Suprapubic skin (tissue), 4 donors: ENCODE measurements around the gene ZMYM1.

Experiments
- CTCF ChIP-seq, 2 donors: fragments of 200-600 bp in 1 of 2; fragments of 450-650 bp in 1 of 2; sonication (generic) in 1 of 2; IDR thresholded peaks; one replicate each; pipeline ENCODE4 v1.5.1; 2016 to 2019; ENCODE audit warnings: antibody characterized with exemption in 2 of 2, mild to moderate bottlenecking in 1 of 2, moderate library complexity in 1 of 2
- EP300 ChIP-seq: sonication (generic); formaldehyde crosslinking; IDR thresholded peaks from one replicate; pipeline ENCODE4 v1.6.1; 2017; ENCODE audit warnings: antibody characterized with exemption
- POLR2A ChIP-seq, 2 donors: fragments of 450-650 bp; IDR thresholded peaks; one replicate each; pipeline ENCODE4 v1.6.1; 2017; ENCODE audit warnings: antibody characterized with exemption in 2 of 2, mild to moderate bottlenecking in 2 of 2, moderate library complexity in 2 of 2
- POLR2AphosphoS5 ChIP-seq, 3 donors: sonication (generic); formaldehyde crosslinking; IDR thresholded peaks; one replicate each; pipeline ENCODE4 v1.6.1; 2017; ENCODE audit warnings: antibody characterized with exemption in 3 of 3

GRCh38 chr1:35029761-35030160 lies 49.4 kb upstream of the ZMYM1 start:
- TF ChIP-seq CTCF (IDR thresholded peaks at IDR 0.05) = no peak
- no peak for TF ChIP-seq POLR2A (IDR thresholded peaks at IDR 0.05)
- no peak for TF ChIP-seq EP300
- TF ChIP-seq POLR2AphosphoS5 (IDR thresholded peaks at IDR 0.05) = no peak
